K562 (cell line): ENCODE results near the gene DBH. TPM values are rescaled to one million over a fixed set of nuclear protein-coding genes. Genes with fewer than 3 reads are reported as not detected.

Experiments used
- ATAC-seq: fragments of 200-7000 bp; cut with Tn5 transposase; 3 replicates; pipeline ENCODE4 v1.9.1; 2020; ENCODE audit warnings: moderate library complexity
- BruUV-seq: library from RNA; stranded (reverse); fragments of 400-500 nt; replicated peaks from 2 replicates; lab custom pipeline; 2021; lab: Mats Ljungman, UMichigan
- CTCF ChIA-PET: fragments of 300-600 bp; formaldehyde crosslinking; extraction: SDS; loops from one replicate; lab custom pipeline; 2021; ENCODE audit warnings: low intra/inter-chr PET ratio; lab: Yijun Ruan, JAX
- POLR2A ChIA-PET: fragments of 300-600, 350-650 bp; sonication (Branson Sonifier 250); formaldehyde crosslinking; extraction: SDS; loops from one replicate; lab custom pipeline; 2021; ENCODE audit warnings: antibody characterized with exemption, inconsistent platforms; lab: Yijun Ruan, JAX
- DNase-seq, 4 experiments: peaks; one replicate each; pipeline versions ENCODE4 v3.0.0 to v3.0.0-alpha.2; 2011 to 2018; ENCODE audit warnings: low spot score in 3 of 4, mixed read lengths in 3 of 4; ENCODE audit errors: extremely low read depth in 1 of 4
- FAIRE-seq: peaks from 2 replicates; lab custom pipeline; 2011; peaks lifted over from hg19 to GRCh38; lab: Jason Lieb, UNC
- H2AFZ ChIP-seq: 2 replicates; pipeline ENCODE4 v1.6.0; 2011; ENCODE audit warnings: low read depth, low read length, control low read depth, inconsistent platforms
- H3K27ac ChIP-seq: fragments of 200-600 bp; 3 replicates; pipeline ENCODE4 v1.8.0; 2011; ENCODE audit warnings: low read depth, mild to moderate bottlenecking, control low read depth, inconsistent platforms, low read length, moderate library complexity, mixed read lengths; ENCODE audit errors: extremely low read depth
- H3K27me3 ChIP-seq, 2 experiments: fragments of 300-600 bp in 1 of 2; 2 replicates in 1 of 2; 3 replicates in 1 of 2; pipeline versions ENCODE4 v1.6.0 to v1.8.0; 2011; ENCODE audit warnings: inconsistent platforms in 2 of 2, low read length in 2 of 2, mild to moderate bottlenecking in 1 of 2, mixed read lengths in 1 of 2, moderate library complexity in 1 of 2; ENCODE audit not compliant: control insufficient read depth in 2 of 2, insufficient read depth in 2 of 2
- H3K36me3 ChIP-seq: fragments of 300-600 bp; 3 replicates; pipeline ENCODE4 v1.8.0; 2011; ENCODE audit warnings: mild to moderate bottlenecking, low read length, inconsistent platforms; ENCODE audit not compliant: control insufficient read depth, insufficient read depth
- H3K4me1 ChIP-seq, 2 experiments: fragments of 200-600 bp in 1 of 2; replicated peaks in 1 of 2; 2 replicates in 1 of 2; 3 replicates in 1 of 2; pipeline versions ENCODE4 v1.5.1 to v1.8.0; 2011; ENCODE audit warnings: inconsistent platforms in 2 of 2, low read length in 2 of 2, mild to moderate bottlenecking in 1 of 2, mixed read lengths in 1 of 2, moderate library complexity in 1 of 2; ENCODE audit not compliant: control insufficient read depth in 2 of 2, insufficient read depth in 2 of 2
- H3K4me2 ChIP-seq: 2 replicates; pipeline ENCODE4 v1.6.1; 2011; ENCODE audit warnings: low read length, control low read depth, inconsistent platforms, mixed read lengths; ENCODE audit not compliant: insufficient read depth
- H3K4me3 ChIP-seq: fragments of 200-600 bp; sonication (generic), shearing (Covaris generic); 2 replicates; pipeline ENCODE4 v1.5.1; 2016; ENCODE audit warnings: control low read depth, inconsistent platforms
- H3K79me2 ChIP-seq: fragments of 200-600 bp; 3 replicates; pipeline ENCODE4 v1.8.0; 2011; ENCODE audit warnings: low read length, inconsistent platforms; ENCODE audit not compliant: control insufficient read depth, insufficient read depth
- H3K9ac ChIP-seq, 2 experiments: 2 replicates each; pipeline versions ENCODE4 v1.6.0 to v1.6.1; 2011; ENCODE audit warnings: low read depth in 2 of 2, low read length in 2 of 2, control low read depth in 1 of 2, inconsistent platforms in 1 of 2, mild to moderate bottlenecking in 1 of 2, mixed read lengths in 1 of 2; ENCODE audit not compliant: insufficient read depth in 1 of 2
- H3K9me1 ChIP-seq: one replicate; pipeline ENCODE4 v1.6.0; 2011; ENCODE audit warnings: inconsistent platforms, mild to moderate bottlenecking, low read length, moderate library complexity; ENCODE audit not compliant: control insufficient read depth, insufficient read depth
- H3K9me3 ChIP-seq: replicated peaks from 2 replicates; pipeline ENCODE4 v1.5.1; 2011; ENCODE audit warnings: low read depth, low read length, inconsistent platforms; ENCODE audit not compliant: control insufficient read depth, insufficient read depth
- H4K20me1 ChIP-seq: replicated peaks from 2 replicates; pipeline ENCODE4 v1.6.1; 2011; ENCODE audit warnings: low read length, inconsistent platforms, mixed read lengths; ENCODE audit not compliant: control insufficient read depth, insufficient read depth
- ARID3A ChIP-seq: IDR thresholded peaks from 2 replicates; pipeline ENCODE4 v1.6.1; 2012; ENCODE audit warnings: low read depth, low read length, improper control_type of control experiment, borderline replicate concordance
- CUX1 ChIP-seq: fragments of 200-800 bp; sonication (Bioruptor generic); IDR thresholded peaks from 2 replicates; pipeline ENCODE4 v1.6.1; 2016; ENCODE audit warnings: missing genetic modification characterization, missing compliant biosample characterization
- DPF2 ChIP-seq: fragments of 450-650 bp; IDR thresholded peaks from 2 replicates; pipeline ENCODE4 v1.6.1; 2016
- HES1 ChIP-seq: fragments of 450-650 bp; IDR thresholded peaks from 2 replicates; pipeline ENCODE4 v1.6.1; 2016; ENCODE audit warnings: low read depth, mild to moderate bottlenecking, moderate library complexity
- ILF3 ChIP-seq: fragments of 450-650 bp; IDR thresholded peaks from 2 replicates; pipeline ENCODE4 v1.6.1; 2018; ENCODE audit warnings: antibody characterized with exemption, mild to moderate bottlenecking, moderate library complexity, borderline replicate concordance
- NCOA2 ChIP-seq, 2 experiments: fragments of 450-650 bp; IDR thresholded peaks; 2 replicates each; pipeline ENCODE4 v1.6.1; 2018; ENCODE audit warnings: mild to moderate bottlenecking in 2 of 2, moderate library complexity in 1 of 2; ENCODE audit not compliant: partially characterized antibody in 2 of 2
- SP1 ChIP-seq: sonication (generic); formaldehyde crosslinking; IDR thresholded peaks from 2 replicates; pipeline ENCODE4 v1.8.1; 2022; ENCODE audit warnings: mild to moderate bottlenecking, missing genetic modification reagents
- ZNF311 ChIP-seq: fragments of 250-450 bp; sonication (Bioruptor Pico); IDR thresholded peaks from 2 replicates; pipeline ENCODE4 v1.4.0; 2020; ENCODE audit warnings: mild to moderate bottlenecking, moderate library complexity
- WGBS: fragments of 100-300 bp; shearing (Covaris generic); methylation state at CpG from one replicate; pipeline ENCODE4 v1.1.6; 2016; ENCODE audit warnings: low coverage, mixed read lengths; ENCODE audit not compliant: insufficient coverage; ENCODE audit errors: missing lambda C conversion rate; 5-methylcytosine and 5-hydroxymethylcytosine counted together
- in situ Hi-C: fragments of 300-500 bp; cut with MboI; formaldehyde crosslinking; loops from 4 replicates; pipeline ENCODE4 v1.15.0; 2018; ENCODE audit warnings: inconsistent platforms, mixed read lengths
- intact Hi-C: fragments of 100-400 bp; cut with micrococcal nuclease; formaldehyde crosslinking; loops from 2 replicates; pipeline ENCODE4 v1.14.2; 2022
- polyA plus RNA-seq, 8 experiments: library from polyadenylated mRNA; depleted of rRNA in 4 of 8; stranded (reverse) in 5 of 8; unstranded in 3 of 8; fragments of >200 nt; fragmentation: Nextera tagmentation in 2 of 8; fragmentation: Illumina TruSeq in 1 of 8; extraction: Ambion mirVana in 2 of 8; extraction: Trizol in 1 of 8; gene quantifications; 2 replicates each; pipeline versions ENCODE4 v1.2.1 to v1.2.3, GENCODE V29; 2011 to 2014; ENCODE audit warnings: inconsistent platforms in 1 of 8, missing spikeins in 1 of 8
- total RNA-seq, 7 experiments: library from RNA; depleted of rRNA in 6 of 7; stranded (reverse); fragments of >200 nt in 6 of 7; fragmentation: Illumina TruSeq in 2 of 7; extraction: Trizol in 2 of 7; gene quantifications; 2 replicates each; pipeline versions ENCODE4 v1.2.1 to v1.2.3, GENCODE V29; 2011 to 2021; ENCODE audit warnings: low replicate concordance in 1 of 7

DBH gene
- total and polyA plus RNA-seq, 9 of the 15 experiments (the other 6 are each of a cell fraction or from before 2014, with no cell fraction given): not detected

- TF ChIP-seq CUX1 (CRISPR knock-in tag): no peak
- no peak for TF ChIP-seq ARID3A
Measured at GRCh38 chr9:133614056-133614455, 22.1 kb upstream of the DBH start (continued).

- FAIRE-seq (no peak), DNase-seq (no peak), ATAC-seq (no peak)
- intact Hi-C loops: no loop called here
- TF ChIP-seq HES1: no peak
- TF ChIP-seq DPF2: no peak
- no peak for TF ChIP-seq ZNF311 (CRISPR knock-in tag)
- no peak for TF ChIP-seq NCOA2 (IDR thresholded peaks at IDR 0.05; ENCODE audit: partially characterized antibody in 2 of 2)
- no peak for TF ChIP-seq ILF3
- no peak for TF ChIP-seq SP1 (CRISPR knock-in tag)
- Histone ChIP-seq H3K27ac (no peak overlapping the region), H3K9me1 (no peaks in the 10 kb centered on the region), H2AFZ (no peak overlapping the region), H3K27me3 (peaks cover 11 to 63% of the 10 kb centered on the region in 2 experiments; a peak in 4 of 5 replicates), H3K9ac (no peak overlapping the region), H3K9me3 (no peaks in the 10 kb centered on the region), H3K4me2 (no peak overlapping the region), H3K36me3 (no peaks in the 10 kb centered on the region), H4K20me1 (peaks cover 26% of the 10 kb centered on the region), H3K79me2 (no peaks in the 10 kb centered on the region), H3K4me1 (no peaks in the 10 kb centered on the region), H3K4me3 (no peak overlapping the region)
- whole genome bisulfite sequencing: 4% methylated on average over 5 of the region's 5 CpGs
- CTCF ChIA-PET: no interaction called here
- in situ Hi-C loops: no loop called here
- BruUV-seq: no TSS peak
- POLR2A ChIA-PET: no interaction called here
Measured at GRCh38 chr9:133614678-133615077, 21.5 kb upstream of the DBH start.
